HCT116 (cell line): ENCODE measurements around the gene SAMD15. TPM values are rescaled to one million over a fixed set of nuclear protein-coding genes. Genes with fewer than 3 reads are reported as not detected.

Experiments used
- ATAC-seq: fragments of 200-7000 bp; cut with Tn5 transposase; 2 replicates; pipeline ENCODE4 v1.9.1; 2020; ENCODE audit warnings: mild to moderate bottlenecking, moderate library complexity
- BruUV-seq: library from RNA; stranded (reverse); fragments of 400-500 nt; replicated peaks from 2 replicates; lab custom pipeline; 2021; lab: Mats Ljungman, UMichigan
- CTCF ChIA-PET: fragments of 300-600 bp; sonication (Branson Sonifier 250); formaldehyde crosslinking; loops from one replicate; lab custom pipeline; 2021; ENCODE audit warnings: antibody characterized with exemption; lab: Charles Lee
- POLR2A ChIA-PET: fragments of 300-600, 350-600 bp; sonication (Branson Sonifier 250); formaldehyde crosslinking; loops from one replicate; lab custom pipeline; 2021; ENCODE audit warnings: antibody characterized with exemption; lab: Charles Lee
- RAD21 ChIA-PET, 2 experiments: fragments of 300-600 bp; sonication (Branson Sonifier 250); formaldehyde crosslinking; loops; one replicate each; lab custom pipeline; 2023; ENCODE audit warnings: low total read pairs in 2 of 2; ENCODE audit not compliant: uncharacterized antibody in 2 of 2, unreplicated experiment in 2 of 2, low non-redundant PET in 1 of 2; lab: Charles Lee
- DNase-seq: peaks from one replicate; pipeline ENCODE4 v3.0.0-alpha.2; 2010; ENCODE audit warnings: low read depth, low spot score
- H2AFZ ChIP-seq: fragments of 200-600 bp; shearing (Covaris generic), sonication (generic); 2 replicates; pipeline ENCODE4 v1.6.1; 2017; ENCODE audit warnings: low read depth, mixed run types, mixed read lengths, antibody characterized with exemption, low read length; ENCODE audit not compliant: poor library complexity, severe bottlenecking
- H3K27ac ChIP-seq: 2 replicates; pipeline ENCODE4 v1.5.1; 2012; ENCODE audit warnings: low read depth, low read length
- H3K27me3 ChIP-seq: fragments of 200-600 bp; sonication (generic); 2 replicates; pipeline ENCODE4 v1.6.1; 2016; ENCODE audit warnings: mixed run types, low read length, mixed read lengths; ENCODE audit not compliant: insufficient read depth
- H3K36me3 ChIP-seq, 2 experiments: fragments of 200-500 bp in 1 of 2; fragments of 200-600 bp in 1 of 2; sonication (Bioruptor generic) in 1 of 2; sonication (generic) in 1 of 2; 2 replicates each; pipeline versions ENCODE4 v1.5.1 to v1.6.1; 2014 to 2016; ENCODE audit warnings: low read length in 2 of 2, inconsistent platforms in 1 of 2, mixed read lengths in 1 of 2, mixed run types in 1 of 2; ENCODE audit not compliant: insufficient read depth in 2 of 2, control insufficient read depth in 1 of 2
- H3K4me1 ChIP-seq, 2 experiments: fragments of 200-600 bp in 1 of 2; sonication (generic) in 1 of 2; 2 replicates each; pipeline versions ENCODE4 v1.5.1 to v1.6.1; 2012 to 2017; ENCODE audit warnings: low read length in 2 of 2, inconsistent platforms in 1 of 2, mild to moderate bottlenecking in 1 of 2, mixed read lengths in 1 of 2, mixed run types in 1 of 2, moderate library complexity in 1 of 2; ENCODE audit not compliant: insufficient read depth in 2 of 2, control insufficient read depth in 1 of 2
- H3K4me2 ChIP-seq: fragments of 200-600 bp; sonication (generic); 2 replicates; pipeline ENCODE4 v1.6.1; 2017; ENCODE audit warnings: mixed run types, low read length, mixed read lengths
- H3K4me3 ChIP-seq, 2 experiments: fragments of 200-600 bp in 1 of 2; sonication (generic) in 1 of 2; replicated peaks in 1 of 2; 2 replicates each; pipeline ENCODE4 v1.5.1; 2011 to 2016; ENCODE audit warnings: low read length in 2 of 2, control low read depth in 1 of 2, low read depth in 1 of 2, mild to moderate bottlenecking in 1 of 2, mixed read lengths in 1 of 2, mixed run types in 1 of 2
- H3K79me2 ChIP-seq: fragments of 200-600 bp; sonication (generic); 2 replicates; pipeline ENCODE4 v1.6.1; 2017; ENCODE audit warnings: mild to moderate bottlenecking, mixed run types, low read length, moderate library complexity, mixed read lengths; ENCODE audit not compliant: insufficient read depth
- H3K9ac ChIP-seq: fragments of 200-600 bp; sonication (generic); 2 replicates; pipeline ENCODE4 v1.6.1; 2016; ENCODE audit warnings: low read length, mixed read lengths
- H3K9me2 ChIP-seq: fragments of 200-600 bp; sonication (generic), shearing (Covaris generic); 2 replicates; pipeline ENCODE4 v1.6.1; 2017; ENCODE audit warnings: mixed run types, mild to moderate bottlenecking, moderate library complexity; ENCODE audit not compliant: insufficient read depth
- H3K9me3 ChIP-seq, 2 experiments: fragments of 200-500 bp in 1 of 2; fragments of 200-600 bp in 1 of 2; sonication (Bioruptor generic) in 1 of 2; sonication (generic) in 1 of 2; 2 replicates each; pipeline ENCODE4 v1.6.1; 2014 to 2017; ENCODE audit warnings: low read length in 2 of 2, mixed read lengths in 2 of 2, inconsistent platforms in 1 of 2, low read depth in 1 of 2, mild to moderate bottlenecking in 1 of 2, mixed run types in 1 of 2, moderate library complexity in 1 of 2; ENCODE audit not compliant: control insufficient read depth in 1 of 2, insufficient read depth in 1 of 2
- H4K20me1 ChIP-seq: fragments of 200-600 bp; sonication (generic), shearing (Covaris generic); 2 replicates; pipeline ENCODE4 v1.6.1; 2017; ENCODE audit warnings: mixed run types, mild to moderate bottlenecking, moderate library complexity; ENCODE audit not compliant: insufficient read depth
- CEBPB ChIP-seq: IDR thresholded peaks from 2 replicates; pipeline ENCODE4 v1.6.1; 2012; ENCODE audit warnings: low read depth
- ELF1 ChIP-seq: IDR thresholded peaks from 2 replicates; pipeline ENCODE4 v1.6.1; 2012; ENCODE audit warnings: low read depth, borderline replicate concordance
- EZH2phosphoT487 ChIP-seq: fragments of 200-600 bp; IDR thresholded peaks from 2 replicates; pipeline ENCODE4 v1.6.1; 2018; ENCODE audit warnings: antibody characterized with exemption, borderline replicate concordance
- JUND ChIP-seq: IDR thresholded peaks from 2 replicates; pipeline ENCODE4 v1.6.1; 2012
- POLR2A ChIP-seq: IDR thresholded peaks from 2 replicates; pipeline ENCODE4 v1.7.0; 2011; ENCODE audit warnings: borderline replicate concordance; ENCODE audit not compliant: insufficient read depth, insufficient read length; ENCODE audit errors: extremely low read depth
- POLR2AphosphoS5 ChIP-seq: IDR thresholded peaks from 2 replicates; pipeline ENCODE4 v1.6.1; 2011; ENCODE audit warnings: mild to moderate bottlenecking, low read depth, low read length, moderate library complexity
- RAD21 ChIP-seq: IDR thresholded peaks from 2 replicates; pipeline ENCODE4 v1.6.1; 2012; ENCODE audit warnings: low read depth, mild to moderate bottlenecking
- SIN3A ChIP-seq: IDR thresholded peaks from 2 replicates; pipeline ENCODE4 v1.6.1; 2012; ENCODE audit warnings: low read depth
- SP1 ChIP-seq: IDR thresholded peaks from 2 replicates; pipeline ENCODE4 v1.6.1; 2012; ENCODE audit warnings: low read depth
- SRF ChIP-seq: IDR thresholded peaks from 2 replicates; pipeline ENCODE4 v1.6.1; 2012; ENCODE audit warnings: low read depth
- TCF7L2 ChIP-seq: IDR thresholded peaks from 2 replicates; pipeline ENCODE4 v1.7.0; 2011; ENCODE audit warnings: borderline replicate concordance, inconsistent platforms; ENCODE audit not compliant: insufficient read depth, insufficient read length; ENCODE audit errors: extremely low read depth
- ZFX ChIP-seq: fragments of 450-650 bp; IDR thresholded peaks from 2 replicates; pipeline ENCODE4 v1.6.1; 2017
- intact Hi-C: fragments of 100-400 bp; cut with micrococcal nuclease; formaldehyde crosslinking; loops from 2 replicates; pipeline ENCODE4 v1.10.0; 2022
- total RNA-seq: library from RNA; stranded (reverse); gene quantifications from one replicate; pipeline ENCODE4 v1.2.1, GENCODE V29; 2021; ENCODE audit not compliant: unreplicated experiment
- TF ChIP-seq, protein P1 (sequence below): IDR thresholded peaks from 2 replicates; pipeline ENCODE4 v1.6.1; 2012
- TF ChIP-seq, protein P2 (sequence below): IDR thresholded peaks from 2 replicates; pipeline ENCODE4 v1.6.1; 2012; ENCODE audit warnings: low read depth
- TF ChIP-seq, protein P3 (sequence below), 3 experiments: fragments of 200-600 bp in 1 of 3; sonication (generic) in 1 of 3; IDR thresholded peaks in 2 of 3; conservative IDR thresholded peaks in 1 of 3; 2 replicates each; pipeline ENCODE4 v1.5.1; 2012 to 2017; ENCODE audit warnings: low read depth in 2 of 3, low read length in 2 of 3, antibody characterized with exemption in 1 of 3, borderline replicate concordance in 1 of 3, control low read depth in 1 of 3, mild to moderate bottlenecking in 1 of 3, mixed read lengths in 1 of 3, mixed run types in 1 of 3, moderate library complexity in 1 of 3; ENCODE audit not compliant: insufficient read depth in 1 of 3
- TF ChIP-seq, protein P4 (sequence below): IDR thresholded peaks from 2 replicates; pipeline ENCODE4 v1.6.1; 2012

SAMD15 gene
- total RNA-seq, 1 experiment from 2014 or later: 1.9 TPM

DNA sequence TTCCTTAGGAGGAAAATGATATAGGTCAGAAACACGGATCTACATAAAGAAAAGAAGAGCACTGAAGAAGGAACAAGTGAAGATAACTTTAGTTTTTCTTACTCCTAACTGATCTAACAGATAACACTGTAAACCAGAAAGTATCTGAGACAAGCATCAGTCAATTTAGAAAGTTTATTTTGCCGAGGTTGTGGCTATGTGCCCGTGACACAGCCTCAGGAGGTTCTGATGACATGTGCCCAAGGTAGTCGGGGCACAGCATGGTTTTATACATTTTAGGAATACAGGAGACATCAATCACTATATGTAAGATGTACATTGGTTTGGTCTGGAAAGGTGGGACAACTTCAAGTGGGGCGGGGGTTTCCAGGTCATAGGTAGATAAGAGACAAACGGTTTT, 23.0 kb downstream of the SAMD15 start:
- Histone ChIP-seq H3K79me2 (no peaks in the 10 kb centered on the region), H3K9me3 (no peaks in the 10 kb centered on the region), H3K4me3 (no peak overlapping the region), H3K9me2 (no peaks in the 10 kb centered on the region), H3K27ac (no peak overlapping the region), H3K27me3 (no peaks in the 10 kb centered on the region), H2AFZ (no peak overlapping the region), H3K4me2 (no peak overlapping the region), H3K9ac (no peak overlapping the region), H4K20me1 (no peaks in the 10 kb centered on the region), H3K36me3 (no peaks in the 10 kb centered on the region), H3K4me1 (no peaks in the 10 kb centered on the region)
- ChIA-PET POLR2A (no interaction called here), RAD21 (no interaction called here), CTCF (no interaction called here)
- ATAC-seq (no peak), DNase-seq (no peak)
- intact Hi-C loops: no loop called here
- TF ChIP-seq POLR2AphosphoS5: no peak
- TF ChIP-seq, protein P1, sequence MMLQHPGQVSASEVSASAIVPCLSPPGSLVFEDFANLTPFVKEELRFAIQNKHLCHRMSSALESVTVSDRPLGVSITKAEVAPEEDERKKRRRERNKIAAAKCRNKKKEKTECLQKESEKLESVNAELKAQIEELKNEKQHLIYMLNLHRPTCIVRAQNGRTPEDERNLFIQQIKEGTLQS: no peak
- TF ChIP-seq POLR2A: no peak
- TF ChIP-seq, protein P2, sequence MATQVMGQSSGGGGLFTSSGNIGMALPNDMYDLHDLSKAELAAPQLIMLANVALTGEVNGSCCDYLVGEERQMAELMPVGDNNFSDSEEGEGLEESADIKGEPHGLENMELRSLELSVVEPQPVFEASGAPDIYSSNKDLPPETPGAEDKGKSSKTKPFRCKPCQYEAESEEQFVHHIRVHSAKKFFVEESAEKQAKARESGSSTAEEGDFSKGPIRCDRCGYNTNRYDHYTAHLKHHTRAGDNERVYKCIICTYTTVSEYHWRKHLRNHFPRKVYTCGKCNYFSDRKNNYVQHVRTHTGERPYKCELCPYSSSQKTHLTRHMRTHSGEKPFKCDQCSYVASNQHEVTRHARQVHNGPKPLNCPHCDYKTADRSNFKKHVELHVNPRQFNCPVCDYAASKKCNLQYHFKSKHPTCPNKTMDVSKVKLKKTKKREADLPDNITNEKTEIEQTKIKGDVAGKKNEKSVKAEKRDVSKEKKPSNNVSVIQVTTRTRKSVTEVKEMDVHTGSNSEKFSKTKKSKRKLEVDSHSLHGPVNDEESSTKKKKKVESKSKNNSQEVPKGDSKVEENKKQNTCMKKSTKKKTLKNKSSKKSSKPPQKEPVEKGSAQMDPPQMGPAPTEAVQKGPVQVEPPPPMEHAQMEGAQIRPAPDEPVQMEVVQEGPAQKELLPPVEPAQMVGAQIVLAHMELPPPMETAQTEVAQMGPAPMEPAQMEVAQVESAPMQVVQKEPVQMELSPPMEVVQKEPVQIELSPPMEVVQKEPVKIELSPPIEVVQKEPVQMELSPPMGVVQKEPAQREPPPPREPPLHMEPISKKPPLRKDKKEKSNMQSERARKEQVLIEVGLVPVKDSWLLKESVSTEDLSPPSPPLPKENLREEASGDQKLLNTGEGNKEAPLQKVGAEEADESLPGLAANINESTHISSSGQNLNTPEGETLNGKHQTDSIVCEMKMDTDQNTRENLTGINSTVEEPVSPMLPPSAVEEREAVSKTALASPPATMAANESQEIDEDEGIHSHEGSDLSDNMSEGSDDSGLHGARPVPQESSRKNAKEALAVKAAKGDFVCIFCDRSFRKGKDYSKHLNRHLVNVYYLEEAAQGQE: no peak
- no peak for TF ChIP-seq CEBPB
- no peak for TF ChIP-seq ZFX
- TF ChIP-seq TCF7L2: no peak
- TF ChIP-seq SP1: no peak
- no peak for TF ChIP-seq JUND
- TF ChIP-seq SRF: no peak
- TF ChIP-seq, protein P3, sequence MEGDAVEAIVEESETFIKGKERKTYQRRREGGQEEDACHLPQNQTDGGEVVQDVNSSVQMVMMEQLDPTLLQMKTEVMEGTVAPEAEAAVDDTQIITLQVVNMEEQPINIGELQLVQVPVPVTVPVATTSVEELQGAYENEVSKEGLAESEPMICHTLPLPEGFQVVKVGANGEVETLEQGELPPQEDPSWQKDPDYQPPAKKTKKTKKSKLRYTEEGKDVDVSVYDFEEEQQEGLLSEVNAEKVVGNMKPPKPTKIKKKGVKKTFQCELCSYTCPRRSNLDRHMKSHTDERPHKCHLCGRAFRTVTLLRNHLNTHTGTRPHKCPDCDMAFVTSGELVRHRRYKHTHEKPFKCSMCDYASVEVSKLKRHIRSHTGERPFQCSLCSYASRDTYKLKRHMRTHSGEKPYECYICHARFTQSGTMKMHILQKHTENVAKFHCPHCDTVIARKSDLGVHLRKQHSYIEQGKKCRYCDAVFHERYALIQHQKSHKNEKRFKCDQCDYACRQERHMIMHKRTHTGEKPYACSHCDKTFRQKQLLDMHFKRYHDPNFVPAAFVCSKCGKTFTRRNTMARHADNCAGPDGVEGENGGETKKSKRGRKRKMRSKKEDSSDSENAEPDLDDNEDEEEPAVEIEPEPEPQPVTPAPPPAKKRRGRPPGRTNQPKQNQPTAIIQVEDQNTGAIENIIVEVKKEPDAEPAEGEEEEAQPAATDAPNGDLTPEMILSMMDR (IDR thresholded peaks at IDR 0.05 in 2 of 3, conservative IDR thresholded peaks at IDR 0.05 in 1 of 3; ENCODE audit: borderline replicate concordance in 1 of 3, insufficient read depth in 1 of 3, low read depth in 2 of 3, low read length in 2 of 3): no peak
- TF ChIP-seq EZH2phosphoT487: no peak
- no peak for TF ChIP-seq SIN3A
- TF ChIP-seq, protein P4, sequence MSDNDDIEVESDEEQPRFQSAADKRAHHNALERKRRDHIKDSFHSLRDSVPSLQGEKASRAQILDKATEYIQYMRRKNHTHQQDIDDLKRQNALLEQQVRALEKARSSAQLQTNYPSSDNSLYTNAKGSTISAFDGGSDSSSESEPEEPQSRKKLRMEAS: no peak
- no peak for TF ChIP-seq ELF1
- TF ChIP-seq RAD21: no peak
- no TSS peak for BruUV-seq
